Measurements from ENCODE around the gene PMAIP1.

Gene PMAIP1

DNA sequence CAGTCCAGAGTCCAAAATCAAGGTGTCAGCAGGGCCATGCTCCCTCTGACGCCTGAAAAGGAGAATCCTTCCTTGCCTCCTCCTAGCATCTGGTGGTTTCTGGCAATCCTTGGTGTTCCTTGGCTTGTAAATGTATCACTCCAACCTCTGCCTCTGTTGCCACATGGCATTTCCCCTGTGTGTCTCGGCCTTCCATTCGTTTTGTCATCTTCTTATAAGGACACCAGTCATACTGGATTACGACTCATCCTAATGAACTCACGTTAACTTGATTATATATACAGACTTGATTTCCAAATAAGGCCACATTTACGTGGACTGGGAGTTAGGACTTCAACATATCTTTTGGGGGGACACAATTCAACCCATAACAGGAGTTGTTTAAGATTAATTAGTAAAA, 15.8 kb downstream of the PMAIP1 start:
- DNase-seq (no peak), ATAC-seq (replicated peaks) (no peak)
- peaks cover 0 to 1% of the 10 kb centered on the region in 2 donors for H3K9me3 Mint-ChIP-seq
- no peak overlapping the region for H3K27ac Mint-ChIP-seq
- no peaks in the 10 kb centered on the region for H3K27me3 Mint-ChIP-seq
- no peak overlapping the region for H3K4me3 Mint-ChIP-seq
- peaks cover 0 to 2% of the 10 kb centered on the region in 2 donors for H3K36me3 Mint-ChIP-seq
- peaks cover 22 to 43% of the 10 kb centered on the region in 2 donors for H3K4me1 Mint-ChIP-seq

DNA sequence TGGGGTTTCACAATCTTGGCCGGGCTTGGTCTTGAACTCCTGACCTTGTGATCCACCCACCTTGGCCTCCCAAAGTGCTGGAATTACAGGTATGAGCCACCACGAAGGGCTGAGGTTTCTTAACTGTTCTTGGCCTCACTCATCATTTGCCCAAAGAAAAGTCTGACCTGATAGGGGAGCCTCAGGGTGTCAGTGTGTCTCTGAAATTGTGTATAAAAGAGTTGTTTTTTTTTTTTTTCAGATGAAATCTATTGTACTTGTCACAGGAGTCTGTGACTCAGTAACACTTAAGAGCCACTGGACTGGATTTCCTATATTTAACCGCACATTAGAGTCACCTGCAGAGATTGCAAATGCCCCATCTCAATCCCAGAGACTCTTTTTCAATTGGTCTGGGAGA, 16.9 kb downstream of the PMAIP1 start:
- no peak for ATAC-seq (replicated peaks)
- H3K27me3 Mint-ChIP-seq: no peaks in the 10 kb centered on the region
- H3K27ac Mint-ChIP-seq: peak overlapping the region; percentile 87
- H3K4me3 Mint-ChIP-seq: no peak overlapping the region
- DNase-seq: no peak
- H3K9me3 Mint-ChIP-seq: peaks cover 0 to 1% of the 10 kb centered on the region in 2 donors
- peaks cover 25 to 47% of the 10 kb centered on the region in 2 donors for H3K4me1 Mint-ChIP-seq
- H3K36me3 Mint-ChIP-seq: peaks cover 0 to 2% of the 10 kb centered on the region in 2 donors

DNA sequence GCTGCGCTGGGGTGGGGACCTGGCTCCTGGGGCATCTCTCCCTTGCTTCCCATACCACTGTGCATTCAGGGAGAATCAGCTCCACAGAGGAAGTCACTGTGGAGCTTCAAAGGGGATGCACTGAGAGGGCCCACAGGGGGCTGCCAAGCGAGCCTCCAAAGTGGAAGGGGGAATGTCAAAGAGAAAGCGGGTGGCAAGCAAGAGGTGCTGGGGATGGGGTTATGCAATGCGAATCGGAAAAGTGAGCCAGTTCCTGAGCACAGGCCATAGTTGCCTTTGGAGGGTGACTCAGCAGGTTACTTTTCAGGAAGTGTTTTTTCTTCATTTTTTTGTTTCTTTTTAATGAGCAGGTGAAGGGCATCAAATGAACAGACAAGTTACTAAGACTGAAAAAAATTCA, 17.6 kb downstream of the PMAIP1 start:
- ATAC-seq (replicated peaks) (no peak), DNase-seq (no peak)
- Mint-ChIP-seq H3K36me3 (peaks cover 0 to 2% of the 10 kb centered on the region in 2 donors), H3K27ac (peak overlapping the region; percentile 87), H3K4me3 (peak overlapping the region; percentile 6 to 67), H3K9me3 (peaks cover 0 to 1% of the 10 kb centered on the region in 2 donors), H3K4me1 (peaks cover 23 to 49% of the 10 kb centered on the region in 2 donors), H3K27me3 (no peaks in the 10 kb centered on the region)

DNA sequence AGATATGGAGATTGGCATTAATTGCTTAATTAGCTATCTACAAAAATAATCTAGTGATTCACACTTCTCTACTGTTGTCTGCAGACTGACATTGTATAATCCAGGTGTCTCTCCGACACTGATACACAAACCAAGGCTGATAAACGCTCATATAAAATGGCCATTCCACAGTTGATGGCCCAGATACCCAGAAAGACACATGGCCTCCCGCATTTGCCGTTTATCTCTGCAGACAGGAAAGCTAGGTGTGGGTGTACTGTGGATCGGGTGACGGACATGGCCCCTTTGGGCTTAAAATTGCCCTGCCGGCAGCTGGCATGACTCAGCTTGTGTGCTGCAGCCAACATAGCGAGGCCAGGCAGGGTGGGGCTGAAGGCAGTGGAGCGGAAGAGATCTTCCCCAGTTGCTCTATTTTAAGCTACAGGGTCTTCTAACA, 18.5 kb downstream of the PMAIP1 start:
- DNase-seq (peak; percentile 61), ATAC-seq (replicated peaks) (peak; percentile 67 to 70)
- peaks cover 0 to 2% of the 10 kb centered on the region in 2 donors for H3K36me3 Mint-ChIP-seq
- peaks cover 0 to 1% of the 10 kb centered on the region in 2 donors for H3K9me3 Mint-ChIP-seq
- peaks cover 24 to 57% of the 10 kb centered on the region in 2 donors for H3K4me1 Mint-ChIP-seq
- peak overlapping the region; percentile 96 for H3K27ac Mint-ChIP-seq
- peak overlapping the region; percentile 79 to 80 for H3K4me3 Mint-ChIP-seq
- H3K27me3 Mint-ChIP-seq: no peaks in the 10 kb centered on the region

DNA sequence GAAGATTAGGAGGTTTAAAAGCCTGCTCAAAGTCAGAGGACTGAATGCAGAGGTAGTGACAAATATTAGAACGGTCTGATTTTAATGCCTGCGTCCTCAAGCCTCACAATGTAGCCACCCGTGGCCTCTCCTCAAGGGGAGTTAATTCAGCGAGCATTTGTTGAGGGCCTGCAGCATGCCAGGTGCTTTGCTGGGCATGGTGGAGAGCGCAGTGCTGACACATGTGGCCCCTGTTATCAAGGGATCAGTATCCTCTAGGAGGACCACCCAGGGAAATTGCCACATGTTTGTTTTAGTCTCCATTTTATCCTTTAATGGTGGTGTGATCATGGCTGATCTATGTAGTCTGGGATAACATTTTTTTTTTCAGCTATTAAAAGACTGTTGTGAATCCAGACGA, 19.2 kb downstream of the PMAIP1 start:
- peaks cover 0 to 2% of the 10 kb centered on the region in 2 donors for H3K36me3 Mint-ChIP-seq
- H3K4me1 Mint-ChIP-seq: peaks cover 29 to 63% of the 10 kb centered on the region in 2 donors
- no peaks in the 10 kb centered on the region for H3K27me3 Mint-ChIP-seq

DNA sequence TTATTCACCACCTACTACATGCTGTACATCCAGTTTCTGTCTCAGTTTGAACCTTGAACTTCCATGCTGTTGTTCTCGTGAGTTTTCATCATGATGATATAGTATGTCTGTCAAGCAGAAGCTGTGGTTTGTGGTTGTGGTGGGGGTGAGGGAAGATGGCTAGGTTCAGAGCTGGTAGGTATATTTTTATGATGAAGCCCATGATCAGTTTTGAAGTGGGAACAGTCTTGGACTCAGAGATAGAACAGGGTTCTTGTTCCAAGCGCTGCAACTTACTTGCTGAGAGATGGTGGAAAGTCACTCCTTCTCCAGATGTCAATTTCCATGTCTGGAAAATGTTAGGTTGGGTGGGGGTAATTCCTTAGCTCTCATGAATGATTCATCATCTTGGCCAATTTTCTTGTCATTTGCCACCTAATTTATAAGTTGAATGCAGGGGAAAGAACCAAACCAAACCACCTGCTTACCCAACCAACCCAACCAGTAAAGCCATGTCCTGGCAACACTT, 21.6 kb downstream of the PMAIP1 start:
- Mint-ChIP-seq H3K9me3 (peaks cover 0 to 1% of the 10 kb centered on the region in 2 donors), H3K27ac (peak overlapping the region; percentile 90), H3K36me3 (peaks cover under 1 to 2% of the 10 kb centered on the region in 2 donors), H3K4me1 (peaks cover 36 to 79% of the 10 kb centered on the region in 2 donors), H3K27me3 (no peaks in the 10 kb centered on the region), H3K4me3 (peak overlapping the region; percentile 14 to 30)
- ATAC-seq (replicated peaks): peak; percentile 79 to 80
- peak; percentile 54 for DNase-seq

More for the DNA sequence above, 19.2 kb downstream of the PMAIP1 start:
- no peak overlapping the region for H3K4me3 Mint-ChIP-seq
- H3K27ac Mint-ChIP-seq: no peak overlapping the region
- no peak for ATAC-seq (replicated peaks)
- H3K9me3 Mint-ChIP-seq: peaks cover 0 to 1% of the 10 kb centered on the region in 2 donors
- no peak for DNase-seq

DNA sequence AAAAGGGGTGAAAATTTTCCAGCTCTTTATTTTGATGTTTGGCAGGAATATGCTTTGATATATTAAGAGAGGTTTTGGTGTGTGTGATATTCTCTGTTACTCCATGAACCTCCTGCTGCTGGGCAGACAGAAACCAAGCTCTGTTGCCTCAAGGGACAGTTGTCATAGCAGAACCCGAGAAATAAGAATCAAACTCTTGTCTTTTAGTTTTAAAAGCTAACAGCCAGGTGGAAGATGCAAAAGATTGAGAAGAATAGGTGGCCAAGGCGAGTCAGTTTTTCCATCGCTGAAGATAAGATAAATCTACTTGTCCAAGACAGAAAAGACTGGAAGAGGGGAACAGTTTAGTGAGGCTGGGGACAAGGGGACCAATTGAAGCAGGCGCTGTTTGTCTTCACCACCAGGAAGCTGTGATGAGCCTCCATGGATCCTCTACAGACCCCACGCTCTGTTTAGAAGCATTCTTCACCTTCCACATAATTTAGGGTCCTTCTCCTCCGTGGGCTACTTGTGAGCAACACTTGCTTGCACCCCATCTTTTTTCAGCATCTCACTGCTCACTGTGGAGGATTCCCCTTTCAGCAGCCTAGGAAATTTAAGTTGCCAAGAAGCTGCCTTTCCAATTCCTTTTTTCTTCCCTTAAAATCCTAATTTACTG, 23.9 kb downstream of the PMAIP1 start:
- Mint-ChIP-seq H3K27me3 (no peaks in the 10 kb centered on the region), H3K4me3 (peak overlapping the region in 1 of 2 donors; percentile 5), H3K27ac (peak overlapping the region; percentile 28), H3K36me3 (peaks cover 0 to 2% of the 10 kb centered on the region in 2 donors), H3K9me3 (no peaks in the 10 kb centered on the region), H3K4me1 (peaks cover 35 to 84% of the 10 kb centered on the region in 2 donors)
- ATAC-seq (replicated peaks): peak; percentile 16 to 28
- peak; percentile 17 for DNase-seq

DNA sequence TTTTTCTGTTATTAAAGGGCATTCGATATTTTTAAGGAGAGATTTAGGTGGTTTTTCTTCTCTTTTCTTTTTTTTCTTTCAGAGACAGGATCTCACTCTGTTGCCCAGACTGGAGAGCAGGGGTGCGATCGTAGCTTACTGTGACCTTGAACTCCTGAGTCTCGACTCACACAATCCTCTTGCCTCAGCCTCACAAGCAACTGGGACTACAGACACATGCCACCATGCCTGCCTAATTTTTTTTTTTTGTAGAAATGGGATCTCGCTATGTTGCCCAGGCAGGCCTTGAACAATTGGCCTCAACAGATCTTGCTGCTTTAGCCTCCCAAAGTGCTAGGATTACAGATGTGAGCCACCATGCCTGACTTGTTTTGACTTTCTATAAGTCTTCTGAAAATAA, 26.3 kb downstream of the PMAIP1 start:
- peaks cover 30 to 64% of the 10 kb centered on the region in 2 donors for H3K4me1 Mint-ChIP-seq
- DNase-seq (no peak), ATAC-seq (replicated peaks) (no peak)
- no peaks in the 10 kb centered on the region for H3K9me3 Mint-ChIP-seq
- H3K4me3 Mint-ChIP-seq: no peak overlapping the region
- H3K27me3 Mint-ChIP-seq: no peaks in the 10 kb centered on the region
- peak overlapping the region; percentile 97 for H3K27ac Mint-ChIP-seq
- peaks cover 0 to 2% of the 10 kb centered on the region in 2 donors for H3K36me3 Mint-ChIP-seq

DNA sequence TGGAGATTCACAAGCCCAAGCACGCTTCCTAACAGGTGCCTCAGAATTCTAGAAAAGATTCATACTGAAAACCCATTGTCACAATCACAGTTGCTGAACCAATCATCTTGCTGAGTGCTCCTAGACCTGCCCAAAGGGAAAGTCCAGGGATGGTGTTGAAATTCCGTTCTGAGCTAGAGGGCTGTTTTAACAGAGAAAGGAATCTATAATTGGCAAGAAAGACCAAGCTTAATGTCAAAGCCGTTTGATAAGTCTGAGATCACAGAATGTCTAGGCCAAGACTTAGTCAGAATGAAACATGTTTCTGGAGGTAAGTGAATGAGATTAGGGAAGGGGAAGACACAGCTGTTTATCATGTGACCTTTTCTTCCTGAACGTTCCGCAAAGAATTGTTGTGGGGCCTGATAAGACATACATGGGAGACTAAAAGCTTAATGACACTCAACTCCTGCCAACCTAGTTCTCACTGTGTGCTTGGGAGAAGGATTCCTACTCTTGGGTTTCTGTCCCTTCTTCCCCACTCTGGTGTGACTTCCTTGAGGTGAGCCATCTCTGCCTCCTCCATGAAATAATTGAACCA, 27.5 kb downstream of the PMAIP1 start:
- no peaks in the 10 kb centered on the region for H3K27me3 Mint-ChIP-seq
- peak overlapping the region; percentile 97 for H3K27ac Mint-ChIP-seq
- peaks cover 24 to 52% of the 10 kb centered on the region in 2 donors for H3K4me1 Mint-ChIP-seq
- no peaks in the 10 kb centered on the region for H3K9me3 Mint-ChIP-seq
- peak; percentile 90 to 91 for ATAC-seq (replicated peaks)
- peaks cover 0 to 2% of the 10 kb centered on the region in 2 donors for H3K36me3 Mint-ChIP-seq
- peak; percentile 84 for DNase-seq
- peak overlapping the region; percentile 51 to 69 for H3K4me3 Mint-ChIP-seq

DNA sequence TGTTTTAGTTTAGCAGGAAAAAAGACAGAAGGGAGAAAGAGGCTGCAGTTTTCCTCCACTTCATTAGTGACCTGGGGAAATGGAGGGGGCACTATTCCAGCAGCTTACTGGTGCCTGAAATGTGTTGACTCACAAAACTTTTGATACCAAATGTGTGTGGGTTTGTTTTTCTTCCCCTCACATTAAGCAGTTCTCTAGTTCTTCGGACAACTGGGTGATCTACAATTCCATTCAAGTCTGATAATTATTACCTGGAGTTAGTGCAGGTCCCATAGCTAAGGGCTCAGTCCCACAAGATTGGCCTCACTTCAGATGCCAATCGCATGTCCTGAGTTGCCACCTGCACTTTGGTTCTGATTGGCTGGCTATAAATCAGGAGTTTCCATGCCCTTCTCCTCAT, 28.4 kb downstream of the PMAIP1 start:
- Mint-ChIP-seq H3K36me3 (peaks cover 0 to 2% of the 10 kb centered on the region in 2 donors), H3K27ac (peak overlapping the region; percentile 97), H3K4me1 (peaks cover 24 to 45% of the 10 kb centered on the region in 2 donors), H3K4me3 (no peak overlapping the region), H3K9me3 (no peaks in the 10 kb centered on the region), H3K27me3 (no peaks in the 10 kb centered on the region)
- DNase-seq (no peak), ATAC-seq (replicated peaks) (no peak)

DNA sequence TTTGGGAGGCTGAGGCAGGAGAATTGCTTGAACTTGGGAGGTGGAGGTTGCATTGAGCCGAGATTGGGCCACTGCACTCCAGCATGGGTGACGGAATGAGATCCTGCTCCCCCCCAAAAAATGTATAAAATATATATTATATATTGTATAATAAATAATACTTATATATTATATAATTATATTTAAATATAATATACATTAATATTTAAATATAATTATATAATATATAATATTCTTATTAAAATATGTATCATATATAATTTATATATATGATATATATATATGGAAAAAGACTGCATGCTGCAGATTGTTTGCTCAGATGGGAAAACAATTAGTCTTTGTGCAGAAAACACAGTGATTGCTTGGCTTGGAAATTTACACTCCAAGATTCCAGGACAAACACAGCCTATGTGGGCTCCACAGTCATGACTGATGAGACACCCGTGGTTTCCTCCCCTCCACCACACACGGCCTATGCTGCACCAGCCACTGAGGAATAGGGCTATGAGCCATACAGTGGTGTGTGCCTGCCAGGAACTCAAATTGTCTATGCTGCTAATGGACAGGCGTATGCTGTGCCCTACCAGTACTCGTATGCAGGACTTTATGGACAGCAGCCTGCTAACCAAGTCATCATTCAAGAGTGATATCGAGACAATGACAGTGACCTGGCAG, 30.0 kb downstream of the PMAIP1 start:
- no peak overlapping the region for H3K27ac Mint-ChIP-seq
- no peaks in the 10 kb centered on the region for H3K27me3 Mint-ChIP-seq
- H3K4me1 Mint-ChIP-seq: peaks cover 14 to 29% of the 10 kb centered on the region in 2 donors
- ATAC-seq (replicated peaks): no peak
- H3K36me3 Mint-ChIP-seq: peaks cover 0 to 2% of the 10 kb centered on the region in 2 donors
- no peak for DNase-seq
- H3K9me3 Mint-ChIP-seq: no peaks in the 10 kb centered on the region
- no peak overlapping the region for H3K4me3 Mint-ChIP-seq

DNA sequence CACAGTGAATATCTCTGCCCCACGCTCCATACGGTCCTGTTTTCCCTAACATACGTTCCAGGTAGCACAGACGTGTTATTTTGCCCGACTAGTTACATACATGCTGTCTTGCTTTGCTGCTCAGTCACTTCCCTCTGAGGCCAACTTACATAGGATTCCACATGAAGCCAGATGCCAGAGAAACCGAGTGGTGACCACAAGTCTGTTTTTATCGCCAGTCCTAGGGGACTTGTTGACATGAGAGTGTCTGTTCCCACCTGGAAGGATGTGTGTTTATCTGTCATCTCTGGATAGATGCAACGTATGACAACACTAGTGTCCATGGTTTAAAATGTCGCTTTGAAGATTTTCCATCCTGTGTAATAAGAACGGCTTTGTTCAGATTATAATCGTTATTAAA, 32.6 kb downstream of the PMAIP1 start:
- no peak for ATAC-seq (replicated peaks)
- Mint-ChIP-seq H3K36me3 (no peaks in the 10 kb centered on the region), H3K4me3 (no peak overlapping the region), H3K9me3 (no peaks in the 10 kb centered on the region), H3K27ac (no peak overlapping the region), H3K27me3 (no peaks in the 10 kb centered on the region), H3K4me1 (peaks cover 8 to 12% of the 10 kb centered on the region in 2 donors)
- no peak for DNase-seq

DNA sequence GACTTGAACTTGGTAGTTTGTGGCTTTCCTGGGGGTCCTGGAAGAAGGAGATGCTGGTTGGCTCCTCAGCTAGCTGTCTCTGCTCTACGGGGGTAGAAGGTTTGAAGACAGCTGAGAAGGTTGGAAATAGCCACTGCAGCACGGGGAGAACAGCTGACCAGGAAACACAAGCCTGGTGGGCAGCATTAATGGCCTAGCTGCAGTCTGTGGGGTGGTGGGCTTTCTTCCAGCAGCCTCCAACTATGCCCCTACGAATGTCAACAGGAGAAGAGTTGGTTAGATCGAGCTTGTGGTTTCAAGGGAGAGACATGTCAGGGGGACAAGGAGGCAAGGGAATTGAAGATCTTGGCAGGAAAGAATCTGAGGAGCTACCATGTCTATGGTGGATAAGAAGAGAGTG, 38.9 kb downstream of the PMAIP1 start:
- ATAC-seq (replicated peaks): no peak
- H3K27ac Mint-ChIP-seq: no peak overlapping the region
- H3K9me3 Mint-ChIP-seq: no peaks in the 10 kb centered on the region
- peaks cover 0 to 5% of the 10 kb centered on the region in 2 donors for H3K4me1 Mint-ChIP-seq
- no peak overlapping the region for H3K4me3 Mint-ChIP-seq
- DNase-seq: no peak
- no peaks in the 10 kb centered on the region for H3K36me3 Mint-ChIP-seq
- no peaks in the 10 kb centered on the region for H3K27me3 Mint-ChIP-seq

DNA sequence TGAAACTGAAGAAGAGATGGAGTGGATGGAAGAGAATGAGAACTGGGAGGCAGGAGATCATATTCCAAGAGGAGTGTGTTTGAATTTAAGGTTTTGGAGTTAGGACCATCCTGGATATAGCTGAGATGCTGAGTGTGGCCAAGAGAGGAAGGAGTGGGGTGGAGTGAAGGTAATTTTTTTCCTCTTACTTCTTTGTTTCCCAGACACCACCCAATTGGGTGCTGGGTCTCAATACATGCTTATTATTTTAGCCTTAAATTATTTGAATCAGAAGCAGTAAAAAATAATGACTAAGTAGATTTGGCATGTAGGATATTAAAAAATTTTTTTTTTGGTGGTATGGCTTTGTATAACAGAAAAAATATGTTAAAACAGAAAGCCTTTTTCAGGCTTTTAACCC, 39.3 kb downstream of the PMAIP1 start:
- Mint-ChIP-seq H3K9me3 (no peaks in the 10 kb centered on the region), H3K4me1 (peaks cover 0 to 5% of the 10 kb centered on the region in 2 donors), H3K27ac (no peak overlapping the region), H3K4me3 (no peak overlapping the region), H3K27me3 (no peaks in the 10 kb centered on the region), H3K36me3 (no peaks in the 10 kb centered on the region)
- no peak for ATAC-seq (replicated peaks)
- no peak for DNase-seq

Measured in stimulated activated naive B cell treated with anti-CD40 and anti-IgM and Interleukin-4, amounts not matched to agents 10 μg/mL and 1 μg/mL and 100 μg/mL, for 72 hours (primary cell).